Ovary (tissue), 9 donors: Measurements from ENCODE around the gene GRIN3B. TPM values are rescaled to one million over a fixed set of nuclear protein-coding genes. Genes with fewer than 3 reads are reported as not detected.
A peak's percentile ranks its signal among the peaks of the same experiment; 100 is the strongest.

Source experiments
- DNase-seq, 5 donors: peaks; one replicate each; pipeline ENCODE4 v3.0.0-alpha.2; 2019 to 2020
- H3K27ac ChIP-seq, 2 donors: fragments of 200-600 bp; one replicate each; pipeline versions ENCODE4 v1.5.1 to v1.8.0; 2019 to 2022
- H3K27me3 ChIP-seq: fragments of 200-600 bp; one replicate; pipeline ENCODE4 v1.8.0; 2022
- H3K36me3 ChIP-seq: fragments of 200-600 bp; sonication (generic); one replicate; pipeline ENCODE4 v1.5.1; 2019
- H3K4me1 ChIP-seq: one replicate; pipeline ENCODE4 v1.8.1; 2013; ENCODE audit warnings: mild to moderate bottlenecking, moderate library complexity; ENCODE audit not compliant: insufficient read depth
- H3K4me3 ChIP-seq: fragments of 200-600 bp; sonication (generic); one replicate; pipeline ENCODE4 v1.5.1; 2017
- H3K9me3 ChIP-seq, 2 donors: fragments of 200-600 bp in 1 of 2; sonication (generic) in 1 of 2; one replicate each; pipeline versions ENCODE4 v1.5.1 to v1.8.1; 2013 to 2019; ENCODE audit warnings: mild to moderate bottlenecking in 1 of 2, moderate library complexity in 1 of 2
- EP300 ChIP-seq: sonication (generic); formaldehyde crosslinking; IDR thresholded peaks from one replicate; pipeline ENCODE4 v1.6.1; 2017; ENCODE audit warnings: antibody characterized with exemption
- POLR2A ChIP-seq: fragments of 450-650 bp; IDR thresholded peaks from one replicate; pipeline ENCODE4 v1.6.1; 2017; ENCODE audit warnings: antibody characterized with exemption, mild to moderate bottlenecking, moderate library complexity
- WGBS, 3 donors: extraction: QIAGEN DNeasy Blood & Tissue Kit in 1 of 3; methylation state at CpG; one replicate each; pipeline versions ENCODE4 v1.1.5 to v1.1.7; 2013 to 2017; 5-methylcytosine and 5-hydroxymethylcytosine counted together
- intact Hi-C, 4 donors: fragments of 100-400 bp; cut with DNase I; formaldehyde crosslinking; loops; one replicate each; pipeline versions ENCODE4 v1.11.0 to v1.15.1; 2022 to 2023
- polyA plus RNA-seq, 2 donors: library from polyadenylated mRNA; stranded (reverse); fragments of 200-250 nt in 1 of 2; fragments of 350-450 nt in 1 of 2; fragmentation: Illumina TruSeq in 1 of 2; extraction: RNeasy Lipid Tissue Mini Kit (QIAGEN cat#74804) in 1 of 2; gene quantifications; one replicate each; pipeline ENCODE4 v1.2.3, GENCODE V29; 2013 to 2014
- total RNA-seq, 7 donors: library from RNA; depleted of rRNA in 2 of 7; stranded (reverse); fragments of >200 nt in 2 of 7; fragmentation: NEBNext Ultra II Directional in 3 of 7; extraction: Animal tissue kit (Norgen Biotek cat#: 25700) in 3 of 7; gene quantifications; one replicate each; pipeline versions ENCODE4 v1.1.0 to v1.2.4, GENCODE V29; 2016 to 2023
- TF ChIP-seq, protein P1 (sequence below), 3 donors: fragments of 450-650 bp in 2 of 3; fragments of 200-600 bp in 1 of 3; IDR thresholded peaks; one replicate each; pipeline versions ENCODE4 v1.5.1 to v1.8.0; 2016 to 2022; ENCODE audit warnings: antibody characterized with exemption in 3 of 3, mild to moderate bottlenecking in 1 of 3
- donor health status: DM: no; HTN: no; CAD: no; lungs with moderate emphysema.
- donor health status: DM: no; HTN: no; CAD: no.
- donor health status: Bipolar disorder and iron deficiency.
- donor health status: DM: yes; HTN: yes; CAD: no.
- donor health status: DM: no; HTN: no; CAD: no.
- donor health status: DM: yes; HTN: yes; CAD: no.

GRIN3B gene
- total and polyA plus RNA-seq, 9 donors, result 0.07 to 7.4 (median 0.28) TPM; not detected in 3

DNA sequence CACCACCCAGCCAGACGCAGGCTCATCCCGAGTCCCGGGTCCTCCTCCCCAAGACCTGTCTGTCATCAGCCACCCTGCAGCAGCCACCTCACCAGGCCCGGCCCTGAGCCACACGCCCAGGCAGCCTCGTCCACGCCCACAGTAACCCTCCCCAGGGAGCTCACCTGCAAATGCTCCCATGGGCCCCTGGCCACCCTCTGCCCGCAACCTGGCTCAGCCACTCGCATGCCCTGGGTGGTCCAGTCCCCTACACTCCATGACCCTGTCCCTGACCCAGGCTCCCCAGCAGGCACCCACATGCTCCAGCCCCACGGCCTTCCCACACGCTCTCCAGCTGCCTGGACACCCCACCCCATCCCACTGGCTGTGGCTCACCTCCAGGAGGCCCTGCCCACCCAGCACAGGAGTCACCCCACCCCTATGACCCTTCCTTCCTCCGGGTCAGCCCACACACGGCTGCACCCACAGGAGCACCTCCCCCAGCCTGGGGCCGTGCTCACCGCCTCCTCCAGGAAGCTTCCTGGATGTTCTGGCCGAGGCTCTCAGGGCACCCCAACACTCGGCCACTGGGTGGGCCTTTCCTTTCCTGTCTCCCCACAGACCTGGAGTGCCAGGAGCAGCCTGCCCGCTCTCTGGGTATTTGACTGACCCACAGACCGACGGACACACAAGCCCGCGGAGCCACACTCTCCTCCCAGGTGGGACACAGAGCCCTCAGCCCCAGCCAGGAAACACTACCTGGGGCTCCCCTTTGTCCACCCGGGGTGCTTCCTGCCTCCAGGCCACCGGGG, 17.1 kb downstream of the GRIN3B start:
- Histone ChIP-seq H3K9me3 (no peaks in the 10 kb centered on the region), H3K27ac (no peak overlapping the region), H3K36me3 (no peaks in the 10 kb centered on the region), H3K4me3 (no peak overlapping the region), H3K4me1 (peaks cover 33% of the 10 kb centered on the region), H3K27me3 (no peaks in the 10 kb centered on the region)
- 58 to 60% (median 59%) methylated on average over 24 of the region's 24 CpGs for WGBS, 3 donors
- no peak for DNase-seq
- intact Hi-C loops, result loop anchor here in 2 of 4 donors (5.0 to 10.0 kb wide), 2 partner anchors 80 to 167 kb away; partner anchors contain the start of gene POLR2E (in 1 of the 2)
- TF ChIP-seq POLR2A (no peak), EP300 (no peak)
- TF ChIP-seq, protein P1, sequence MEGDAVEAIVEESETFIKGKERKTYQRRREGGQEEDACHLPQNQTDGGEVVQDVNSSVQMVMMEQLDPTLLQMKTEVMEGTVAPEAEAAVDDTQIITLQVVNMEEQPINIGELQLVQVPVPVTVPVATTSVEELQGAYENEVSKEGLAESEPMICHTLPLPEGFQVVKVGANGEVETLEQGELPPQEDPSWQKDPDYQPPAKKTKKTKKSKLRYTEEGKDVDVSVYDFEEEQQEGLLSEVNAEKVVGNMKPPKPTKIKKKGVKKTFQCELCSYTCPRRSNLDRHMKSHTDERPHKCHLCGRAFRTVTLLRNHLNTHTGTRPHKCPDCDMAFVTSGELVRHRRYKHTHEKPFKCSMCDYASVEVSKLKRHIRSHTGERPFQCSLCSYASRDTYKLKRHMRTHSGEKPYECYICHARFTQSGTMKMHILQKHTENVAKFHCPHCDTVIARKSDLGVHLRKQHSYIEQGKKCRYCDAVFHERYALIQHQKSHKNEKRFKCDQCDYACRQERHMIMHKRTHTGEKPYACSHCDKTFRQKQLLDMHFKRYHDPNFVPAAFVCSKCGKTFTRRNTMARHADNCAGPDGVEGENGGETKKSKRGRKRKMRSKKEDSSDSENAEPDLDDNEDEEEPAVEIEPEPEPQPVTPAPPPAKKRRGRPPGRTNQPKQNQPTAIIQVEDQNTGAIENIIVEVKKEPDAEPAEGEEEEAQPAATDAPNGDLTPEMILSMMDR (IDR thresholded peaks at IDR 0.05), result no peak

DNA sequence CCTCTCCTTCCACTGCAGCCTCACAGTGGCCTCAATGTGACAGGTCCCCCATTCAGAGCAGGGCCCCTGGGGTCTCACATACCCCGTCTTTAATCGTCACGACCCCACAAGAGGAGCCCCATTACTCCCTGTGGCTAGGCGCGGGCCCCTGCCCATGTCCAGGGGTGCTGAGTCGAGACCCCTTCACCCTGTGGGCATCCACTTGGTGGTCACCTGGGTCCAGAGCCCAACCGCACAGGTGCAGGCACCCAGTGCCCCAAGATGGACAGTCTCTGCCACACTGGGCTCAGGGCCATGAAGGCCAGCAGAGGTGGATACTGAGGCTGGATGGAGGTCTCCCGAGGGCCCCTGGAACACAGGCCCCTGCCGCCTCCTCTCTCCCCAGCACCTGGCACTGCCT, 17.7 kb downstream of the GRIN3B start:
- Histone ChIP-seq H3K4me1 (peaks cover 33% of the 10 kb centered on the region), H3K36me3 (no peaks in the 10 kb centered on the region), H3K4me3 (no peak overlapping the region), H3K9me3 (no peaks in the 10 kb centered on the region), H3K27ac (no peak overlapping the region), H3K27me3 (no peaks in the 10 kb centered on the region)
- WGBS, 3 donors, result 75 to 87% (median 83%) methylated on average over 9 of the region's 9 CpGs
- intact Hi-C loops, result loop anchor here in 2 of 4 donors (5.0 to 10.0 kb wide), 2 partner anchors 79 to 167 kb away; partner anchors contain the start of gene POLR2E (in 1 of the 2)
- DNase-seq, result no peak
- TF ChIP-seq EP300 (no peak), POLR2A (no peak)
- TF ChIP-seq, protein P1 (IDR thresholded peaks at IDR 0.05), result no peak

DNA sequence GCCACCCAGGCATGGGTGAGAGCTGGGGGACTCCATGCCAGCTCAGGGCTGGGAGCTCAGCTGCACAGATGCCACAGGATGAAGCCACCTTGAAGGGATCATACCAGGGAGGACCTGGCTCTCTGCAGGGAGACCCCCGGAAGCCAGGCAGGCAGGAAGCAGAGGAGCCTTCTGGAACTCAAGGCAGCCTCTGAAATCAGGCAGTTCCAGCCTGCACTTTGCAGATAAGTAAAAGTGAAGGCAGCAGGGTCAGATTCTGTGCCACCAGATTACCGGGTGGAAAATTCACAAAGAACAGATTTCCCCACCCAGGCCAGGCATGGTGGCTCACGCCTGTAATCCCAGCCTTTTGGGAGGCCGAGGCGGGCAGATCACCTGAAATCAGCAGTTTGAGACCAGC, 18.2 kb downstream of the GRIN3B start:
- H3K27ac ChIP-seq, result no peak overlapping the region
- intact Hi-C loops, result loop anchor here in 2 of 4 donors (5.0 to 10.0 kb wide), 2 partner anchors 79 to 166 kb away; partner anchors contain the start of gene POLR2E (in 1 of the 2)
- DNase-seq, result no peak
- no peak overlapping the region for H3K4me3 ChIP-seq
- peaks cover 33% of the 10 kb centered on the region for H3K4me1 ChIP-seq
- WGBS, 3 donors, result 73 to 83% (median 82%) methylated on average over 5 of the region's 5 CpGs
- H3K9me3 ChIP-seq, result no peaks in the 10 kb centered on the region
- no peaks in the 10 kb centered on the region for H3K27me3 ChIP-seq
- TF ChIP-seq EP300, result no peak
- no peak for TF ChIP-seq POLR2A
- TF ChIP-seq, protein P1 (IDR thresholded peaks at IDR 0.05), result no peak
- H3K36me3 ChIP-seq, result no peaks in the 10 kb centered on the region

DNA sequence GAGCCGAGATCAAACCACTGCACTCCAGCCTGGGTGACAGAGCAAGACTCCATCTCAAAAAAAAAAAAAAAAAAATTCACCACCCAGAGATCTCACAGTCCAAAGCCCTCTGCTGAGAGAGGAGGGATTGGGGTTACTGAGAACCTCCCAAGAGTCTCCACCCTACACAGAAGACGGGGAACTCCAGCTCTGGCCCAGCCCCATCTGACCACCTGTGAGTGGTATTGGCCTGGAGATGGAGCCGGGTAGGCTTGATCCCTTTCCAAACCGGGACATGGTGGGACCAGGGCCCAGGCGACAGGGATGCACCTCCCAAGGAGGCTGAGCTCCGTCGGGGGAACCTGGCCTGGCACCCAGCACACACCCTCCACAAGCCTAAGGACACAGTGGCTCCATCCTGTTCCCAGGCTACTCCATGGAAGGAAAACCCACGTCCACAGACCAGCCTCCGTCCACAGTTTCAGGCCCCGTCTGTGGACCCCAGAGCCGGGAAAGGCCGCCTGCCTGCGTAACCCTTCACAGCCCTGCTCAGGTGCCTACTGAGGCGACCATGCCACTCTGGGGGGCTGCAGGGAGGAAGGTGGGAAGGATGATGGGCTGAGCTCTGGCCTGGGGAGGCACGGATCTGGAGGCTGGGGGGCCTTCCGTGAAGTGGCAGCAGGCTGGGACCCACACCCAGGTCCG, 18.9 kb downstream of the GRIN3B start:
- Histone ChIP-seq H3K27ac (no peak overlapping the region), H3K27me3 (no peaks in the 10 kb centered on the region), H3K4me1 (peaks cover 33% of the 10 kb centered on the region), H3K4me3 (peak overlapping the region; percentile 97), H3K9me3 (no peaks in the 10 kb centered on the region), H3K36me3 (no peaks in the 10 kb centered on the region)
- 36 to 46% (median 39%) methylated on average over 17 of the region's 17 CpGs for WGBS, 3 donors
- intact Hi-C loops, result loop anchor here in 2 of 4 donors (5.0 to 10.0 kb wide), 2 partner anchors 78 to 166 kb away; partner anchors contain the start of gene POLR2E (in 1 of the 2)
- DNase-seq, result no peak
- TF ChIP-seq POLR2A, result no peak
- TF ChIP-seq, protein P1 (IDR thresholded peaks at IDR 0.05), result no peak
- no peak for TF ChIP-seq EP300
